Astrocyte of the cerebellum (primary cell): Measurements from ENCODE around the gene TNIP3.

Experiments
- DNase-seq: peaks from one replicate; pipeline ENCODE4 v3.0.0-alpha.2; 2011; ENCODE audit warnings: low read depth
- H3K4me3 ChIP-seq: 2 replicates; pipeline ENCODE4 v1.5.1; 2011; ENCODE audit warnings: mild to moderate bottlenecking, low read depth, low read length, moderate library complexity
- CTCF ChIP-seq: IDR thresholded peaks from 2 replicates; pipeline ENCODE4 v1.5.1; 2012; ENCODE audit warnings: low read length, low read depth, moderate library complexity, mild to moderate bottlenecking; ENCODE audit errors: missing control alignments
- in situ Hi-C: cut with HindIII; loops from 2 replicates; pipeline ENCODE4 v1.10.0; 2017; ENCODE audit warnings: low sequenced_read_pairs

Gene TNIP3

GRCh38 chr4:121088867-121089266 lies 75.3 kb downstream of the TNIP3 start:
- no peak for TF ChIP-seq CTCF
- no peak overlapping the region for H3K4me3 ChIP-seq
- DNase-seq = no peak
- in situ Hi-C loops = no loop called here
